HG03066 (cell line): ENCODE data around the gene UNC80.

Experiments
- ATAC-seq: cut with Tn5 transposase; IDR thresholded peaks from one replicate; pipeline ENCODE4 v1.9.1; 2021; ENCODE audit warnings: low read depth; ENCODE audit not compliant: unreplicated experiment

The UNC80 gene

GRCh38 chr2:210003359-210003758 is 231.7 kb downstream of the UNC80 start:
- ATAC-seq, result no peak

DNA sequence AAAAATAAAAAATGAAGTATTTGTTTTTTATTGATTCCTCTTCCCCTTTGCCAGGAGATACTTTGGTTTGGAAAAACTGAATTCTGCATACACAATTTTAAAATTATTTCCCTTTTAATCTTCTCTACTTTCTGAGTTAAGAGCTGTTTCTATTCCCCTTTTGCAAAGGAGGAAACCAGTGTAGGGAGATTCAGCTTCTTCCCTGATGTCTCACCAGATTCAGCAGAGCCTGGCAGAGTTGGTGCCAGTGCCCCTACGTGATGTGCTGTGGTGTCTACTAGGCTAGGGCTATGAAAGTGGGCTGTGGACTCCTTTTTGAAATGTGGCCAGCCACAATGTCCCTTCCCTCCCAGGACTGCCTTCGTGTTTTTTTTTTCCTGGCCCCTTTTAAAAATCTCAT is 233.2 kb downstream of the UNC80 start:
- ATAC-seq, result no peak

- ATAC-seq, result no peak
Measured at GRCh38 chr2:210007895-210008294, 236.3 kb downstream of the UNC80 start.

GRCh38 chr2:210009126-210009525 is 237.5 kb downstream of the UNC80 start:
- no peak for ATAC-seq

DNA sequence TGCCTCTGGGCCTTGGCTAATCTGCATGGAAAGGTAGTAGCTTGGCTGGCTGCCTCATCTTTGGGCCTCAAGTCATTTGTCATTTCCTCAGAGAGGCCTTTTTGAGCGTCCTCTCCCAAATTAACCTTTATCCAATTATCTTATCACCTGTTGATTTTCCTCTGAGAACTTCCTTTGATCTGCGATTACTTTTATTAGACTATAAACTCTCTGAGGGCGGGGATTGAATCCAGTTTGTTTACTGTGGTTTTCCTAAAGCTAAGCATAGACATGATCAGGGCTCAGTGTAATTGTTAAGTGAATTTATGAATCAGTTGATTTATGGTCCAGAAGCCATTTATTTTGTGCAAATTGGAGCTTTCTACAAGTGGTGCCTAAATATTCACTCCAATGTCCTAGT is 238.3 kb downstream of the UNC80 start:
- ATAC-seq, result no peak

- no peak for ATAC-seq
Measured at GRCh38 chr2:210020138-210020537, 248.5 kb downstream of the UNC80 start.

DNA sequence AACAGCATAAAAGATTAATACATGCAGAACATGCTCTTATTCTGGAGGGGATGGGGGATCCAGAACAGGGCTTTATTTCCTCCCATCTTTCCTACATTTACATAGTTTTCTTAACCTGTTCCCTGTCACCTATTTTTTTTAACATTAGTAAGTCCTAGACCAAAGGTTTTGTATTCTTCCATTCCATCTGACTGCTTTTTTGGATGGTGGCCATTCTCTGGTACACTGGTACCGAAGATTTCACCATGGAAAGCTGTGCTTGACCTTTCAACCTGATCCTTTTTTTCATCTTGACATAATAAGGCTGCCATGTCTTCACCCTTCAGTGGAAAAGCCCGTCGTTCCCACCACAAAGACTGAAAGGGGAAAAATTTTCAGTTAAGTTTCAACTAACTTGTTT is 251.2 kb downstream of the UNC80 start:
- ATAC-seq, result no peak

GRCh38 chr2:210027608-210028007 is 256.0 kb downstream of the UNC80 start:
- ATAC-seq, result no peak

GRCh38 chr2:210028178-210028577 is 256.5 kb downstream of the UNC80 start:
- no peak for ATAC-seq

- ATAC-seq, result no peak
Measured at GRCh38 chr2:210034087-210034683, 262.6 kb downstream of the UNC80 start.

- ATAC-seq, result no peak
Measured at GRCh38 chr2:210035679-210036078, 264.0 kb downstream of the UNC80 start.

DNA sequence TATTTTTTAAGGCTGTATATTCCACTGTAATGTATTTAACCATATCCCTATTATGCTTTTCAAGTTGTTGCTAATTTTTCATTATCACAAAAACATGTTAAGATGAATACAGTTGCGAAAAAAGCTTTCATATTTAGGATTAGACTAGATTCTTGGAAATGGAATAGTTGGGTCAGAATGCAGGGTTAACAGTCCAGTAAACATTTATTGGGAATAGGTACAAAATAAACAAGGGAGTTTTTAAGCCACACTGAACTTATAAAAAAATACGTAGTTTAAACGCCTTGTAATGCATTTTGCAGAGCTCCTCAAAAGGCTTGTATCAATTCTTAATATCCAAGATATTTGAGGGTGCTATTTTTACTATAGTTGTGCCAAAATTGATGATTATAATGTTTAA is 266.4 kb downstream of the UNC80 start:
- ATAC-seq, result no peak

DNA sequence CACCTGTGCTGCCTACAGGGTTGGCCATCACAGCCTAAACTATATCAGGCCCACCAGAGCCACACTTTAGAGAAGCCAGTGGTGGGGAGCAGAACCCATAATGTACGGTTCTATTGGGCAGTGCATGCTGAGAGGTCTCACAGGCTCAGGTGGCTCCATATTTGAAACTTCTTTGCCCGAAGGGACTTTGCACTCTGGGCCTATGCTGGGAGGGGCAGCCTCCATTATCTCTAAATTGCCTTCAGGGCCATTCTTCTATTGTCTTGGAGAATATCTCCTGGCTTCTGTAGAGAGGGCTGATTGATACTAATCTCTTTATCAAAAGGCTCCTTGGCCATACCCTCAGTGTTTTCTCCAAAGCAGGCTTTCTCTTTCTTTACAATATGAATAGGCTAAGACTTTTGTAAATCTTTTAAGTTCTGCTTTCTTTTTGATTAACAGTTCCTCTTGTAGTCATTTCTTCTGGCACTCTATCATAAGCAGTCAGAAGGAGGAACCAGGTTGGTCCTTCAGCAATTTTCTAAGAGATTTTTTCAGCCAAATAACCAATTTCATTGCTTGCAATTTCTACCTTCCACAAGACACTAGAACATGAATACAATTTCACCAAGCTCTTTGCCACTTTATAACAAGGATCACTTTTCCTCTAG is 275.3 kb downstream of the UNC80 start:
- no peak for ATAC-seq
